Measurements from ENCODE around the gene NEK1. TPM values are rescaled to one million over a fixed set of nuclear protein-coding genes. Genes with fewer than 3 reads are reported as not detected.
A peak's percentile ranks its signal among the peaks of the same experiment; 100 is the strongest.

Gene NEK1, protein sequence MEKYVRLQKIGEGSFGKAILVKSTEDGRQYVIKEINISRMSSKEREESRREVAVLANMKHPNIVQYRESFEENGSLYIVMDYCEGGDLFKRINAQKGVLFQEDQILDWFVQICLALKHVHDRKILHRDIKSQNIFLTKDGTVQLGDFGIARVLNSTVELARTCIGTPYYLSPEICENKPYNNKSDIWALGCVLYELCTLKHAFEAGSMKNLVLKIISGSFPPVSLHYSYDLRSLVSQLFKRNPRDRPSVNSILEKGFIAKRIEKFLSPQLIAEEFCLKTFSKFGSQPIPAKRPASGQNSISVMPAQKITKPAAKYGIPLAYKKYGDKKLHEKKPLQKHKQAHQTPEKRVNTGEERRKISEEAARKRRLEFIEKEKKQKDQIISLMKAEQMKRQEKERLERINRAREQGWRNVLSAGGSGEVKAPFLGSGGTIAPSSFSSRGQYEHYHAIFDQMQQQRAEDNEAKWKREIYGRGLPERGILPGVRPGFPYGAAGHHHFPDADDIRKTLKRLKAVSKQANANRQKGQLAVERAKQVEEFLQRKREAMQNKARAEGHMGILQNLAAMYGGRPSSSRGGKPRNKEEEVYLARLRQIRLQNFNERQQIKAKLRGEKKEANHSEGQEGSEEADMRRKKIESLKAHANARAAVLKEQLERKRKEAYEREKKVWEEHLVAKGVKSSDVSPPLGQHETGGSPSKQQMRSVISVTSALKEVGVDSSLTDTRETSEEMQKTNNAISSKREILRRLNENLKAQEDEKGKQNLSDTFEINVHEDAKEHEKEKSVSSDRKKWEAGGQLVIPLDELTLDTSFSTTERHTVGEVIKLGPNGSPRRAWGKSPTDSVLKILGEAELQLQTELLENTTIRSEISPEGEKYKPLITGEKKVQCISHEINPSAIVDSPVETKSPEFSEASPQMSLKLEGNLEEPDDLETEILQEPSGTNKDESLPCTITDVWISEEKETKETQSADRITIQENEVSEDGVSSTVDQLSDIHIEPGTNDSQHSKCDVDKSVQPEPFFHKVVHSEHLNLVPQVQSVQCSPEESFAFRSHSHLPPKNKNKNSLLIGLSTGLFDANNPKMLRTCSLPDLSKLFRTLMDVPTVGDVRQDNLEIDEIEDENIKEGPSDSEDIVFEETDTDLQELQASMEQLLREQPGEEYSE (N-terminal part only)
- 8.2 and 8.7 TPM in 2 replicates for total RNA-seq (2022)
- percentile 53 among the genes with signal in this experiment for Bru-seq, nascent RNA
- percentile 56 among the genes with signal in this experiment for BruChase-seq, experiment 1, labeled RNA remaining after a 2-hour chase
- percentile 54 among the genes with signal in this experiment for BruChase-seq, experiment 2, labeled RNA remaining after a 6-hour chase
- long read RNA-seq, partial matches to known transcripts, result 0 of 1 reads
- long read RNA-seq, other reads (novel, unspliced or antisense), result 1 of 1 reads

DNA sequence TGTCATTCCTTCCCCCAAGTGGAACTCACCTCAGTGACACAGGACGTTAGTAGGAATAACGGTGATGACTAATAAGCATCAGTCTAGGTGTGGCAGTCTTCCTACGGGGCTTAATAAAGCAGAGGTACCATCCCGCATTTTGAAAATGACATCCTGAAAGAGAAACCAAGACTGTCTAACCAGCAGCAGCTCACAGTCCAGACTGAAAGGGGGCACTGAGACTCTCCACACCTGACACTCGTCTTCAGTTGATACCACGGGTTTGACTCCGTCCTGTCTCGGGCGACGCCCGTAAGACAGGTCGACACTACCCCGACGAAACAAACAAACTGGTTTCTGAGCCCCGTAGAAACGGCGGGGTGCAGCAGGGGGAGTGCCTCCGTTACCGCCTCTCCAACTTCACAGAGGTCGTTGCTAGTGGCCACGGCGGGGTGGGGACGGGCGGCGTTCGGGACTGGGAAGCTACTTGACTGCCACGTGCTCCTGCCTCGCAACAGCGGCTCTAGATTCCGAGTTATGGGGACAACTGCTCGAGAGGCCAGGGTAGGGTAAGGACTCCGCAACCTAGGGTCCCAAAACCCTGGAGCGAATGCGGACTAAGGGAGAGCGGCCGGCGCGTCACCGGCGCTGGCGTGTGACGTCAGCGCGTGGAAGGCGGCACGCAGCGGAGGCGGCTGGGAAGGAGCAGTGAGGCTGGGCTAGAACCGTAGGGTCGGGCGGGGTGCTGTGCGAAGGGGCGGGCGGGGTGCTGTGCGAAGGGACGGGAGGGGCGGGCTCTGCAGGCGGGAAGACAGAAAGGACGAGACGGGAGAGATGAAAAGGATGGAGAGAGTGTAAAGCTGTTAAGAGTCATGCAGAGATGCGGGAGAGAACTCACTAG, at the start of gene NEK1:
Gene NEK1, minus strand, starts transcription at position 593 of the 880 bp plus-strand sequence. CDS start 9,953 bp downstream, outside the sequence.
- Histone ChIP-seq H3K4me3 (ENCODE audit: low read depth, low read length) (peak within 1 kb of the TSS; percentile 73), H3K36me3 (ENCODE audit: control insufficient read depth, insufficient read depth, low read length) (no peaks in the 10 kb centered on the region), H3K27me3 (replicated peaks; ENCODE audit: control insufficient read depth, insufficient read depth, low read length) (no peaks in the 10 kb centered on the region), H3K4me1 (peaks cover 10% of the 10 kb centered on the region), H3K9me3 (no peaks in the 10 kb centered on the region)
- H3K27ac Mint-ChIP-seq (ENCODE audit: unreplicated experiment), result peak within 1 kb of the TSS; percentile 94
- BruUV-seq (replicated peaks), result no TSS peak
- TF ChIP-seq, protein P1, sequence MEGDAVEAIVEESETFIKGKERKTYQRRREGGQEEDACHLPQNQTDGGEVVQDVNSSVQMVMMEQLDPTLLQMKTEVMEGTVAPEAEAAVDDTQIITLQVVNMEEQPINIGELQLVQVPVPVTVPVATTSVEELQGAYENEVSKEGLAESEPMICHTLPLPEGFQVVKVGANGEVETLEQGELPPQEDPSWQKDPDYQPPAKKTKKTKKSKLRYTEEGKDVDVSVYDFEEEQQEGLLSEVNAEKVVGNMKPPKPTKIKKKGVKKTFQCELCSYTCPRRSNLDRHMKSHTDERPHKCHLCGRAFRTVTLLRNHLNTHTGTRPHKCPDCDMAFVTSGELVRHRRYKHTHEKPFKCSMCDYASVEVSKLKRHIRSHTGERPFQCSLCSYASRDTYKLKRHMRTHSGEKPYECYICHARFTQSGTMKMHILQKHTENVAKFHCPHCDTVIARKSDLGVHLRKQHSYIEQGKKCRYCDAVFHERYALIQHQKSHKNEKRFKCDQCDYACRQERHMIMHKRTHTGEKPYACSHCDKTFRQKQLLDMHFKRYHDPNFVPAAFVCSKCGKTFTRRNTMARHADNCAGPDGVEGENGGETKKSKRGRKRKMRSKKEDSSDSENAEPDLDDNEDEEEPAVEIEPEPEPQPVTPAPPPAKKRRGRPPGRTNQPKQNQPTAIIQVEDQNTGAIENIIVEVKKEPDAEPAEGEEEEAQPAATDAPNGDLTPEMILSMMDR (IDR thresholded peaks at IDR 0.05; ENCODE audit: insufficient read depth in 1 of 2, low read depth in 1 of 2, low read length in 1 of 2, severe bottlenecking in 1 of 2, unreplicated experiment in 1 of 2), result no peak
- H3K4me3 Mint-ChIP-seq (ENCODE audit: unreplicated experiment), result peak within 1 kb of the TSS; percentile 96
- CTCF ChIA-PET, result interaction anchor here (0.5 to 1.5 kb wide), 6 partner anchors 15 to 471 kb away, joined by 3 to 15 read pairs (median 4); no protein-coding TSS in a partner anchor
- POLR2A ChIA-PET, result interaction anchor here (0.6 to 1.5 kb wide), 3 partner anchors 8 to 527 kb away, joined by 3 to 4 read pairs (median 4); partner anchors contain the start of gene CLCN3
- no peaks in the 10 kb centered on the region for H3K9me3 Mint-ChIP-seq (ENCODE audit: unreplicated experiment)
- intact Hi-C loops (cut with micrococcal nuclease; ENCODE audit: unreplicated experiment), result loop anchor here (1.0 to 2.0 kb wide), 3 partner anchors 8 to 477 kb away; partner anchors contain the start of genes AADAT and CLCN3
- peaks cover 11% of the 10 kb centered on the region for H3K36me3 Mint-ChIP-seq (ENCODE audit: insufficient read depth, unreplicated experiment)
- H3K4me1 Mint-ChIP-seq (ENCODE audit: low read depth, unreplicated experiment), result no peaks in the 10 kb centered on the region
- no peaks in the 10 kb centered on the region for H3K27me3 Mint-ChIP-seq (ENCODE audit: insufficient read depth, unreplicated experiment)
- DNase-seq, result peak; percentile 84 to 85

DNA sequence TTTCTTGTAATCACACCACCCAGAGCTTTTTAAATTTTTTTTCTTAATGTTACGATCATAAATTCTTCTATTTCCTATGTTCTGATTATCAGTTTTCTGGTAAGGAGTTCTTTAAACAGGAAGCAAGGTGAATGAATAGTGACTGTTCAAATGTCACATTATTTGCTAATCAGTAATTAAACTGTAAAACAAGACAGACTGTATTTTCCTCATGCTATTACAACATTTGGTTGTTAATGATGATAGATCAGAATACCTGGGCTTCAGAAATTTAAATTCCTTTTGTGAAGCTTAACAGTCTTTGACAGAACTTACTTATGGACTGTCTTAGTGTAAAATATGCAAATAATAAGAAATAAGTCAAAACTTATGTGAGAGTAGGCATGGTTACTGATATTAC, 49.4 kb upstream of the NEK1 start:
- CTCF ChIA-PET, result no interaction called here
- Mint-ChIP-seq H3K9me3 (ENCODE audit: unreplicated experiment) (no peaks in the 10 kb centered on the region), H3K27ac (ENCODE audit: unreplicated experiment) (no peak overlapping the region), H3K27me3 (ENCODE audit: insufficient read depth, unreplicated experiment) (no peaks in the 10 kb centered on the region), H3K4me3 (ENCODE audit: unreplicated experiment) (no peak overlapping the region), H3K36me3 (ENCODE audit: insufficient read depth, unreplicated experiment) (peaks cover 9% of the 10 kb centered on the region), H3K4me1 (ENCODE audit: low read depth, unreplicated experiment) (peaks cover 14% of the 10 kb centered on the region)
- TF ChIP-seq, protein P1 (IDR thresholded peaks at IDR 0.05; ENCODE audit: insufficient read depth in 1 of 2, low read depth in 1 of 2, low read length in 1 of 2, severe bottlenecking in 1 of 2, unreplicated experiment in 1 of 2), result no peak
- intact Hi-C loops (cut with micrococcal nuclease; ENCODE audit: unreplicated experiment), result loop anchor here (2.0 kb wide), 1 partner anchor 49 kb away; the partner anchor contains the start of gene NEK1
- BruUV-seq (replicated peaks), result no TSS peak
- POLR2A ChIA-PET, result interaction anchor here (3.2 kb wide), 1 partner anchor 42 kb away, joined by 19 read pairs; the partner anchor contains the start of gene CLCN3
- no peaks in the 10 kb centered on the region for H3K9me3 ChIP-seq
- no peaks in the 10 kb centered on the region for H3K36me3 ChIP-seq (ENCODE audit: control insufficient read depth, insufficient read depth, low read length)
- peaks cover 31% of the 10 kb centered on the region for H3K4me1 ChIP-seq
- no peaks in the 10 kb centered on the region for H3K27me3 ChIP-seq (replicated peaks; ENCODE audit: control insufficient read depth, insufficient read depth, low read length)
- no peak overlapping the region for H3K4me3 ChIP-seq (ENCODE audit: low read depth, low read length)
- no peak for DNase-seq
